GM21528 (cell line): ENCODE measurements around the gene MET.
A peak's percentile ranks its signal among the peaks of the same experiment; 100 is the strongest.

Source experiments
- ATAC-seq: cut with Tn5 transposase; IDR thresholded peaks from one replicate; pipeline ENCODE4 v1.9.1; 2021; ENCODE audit warnings: mild to moderate bottlenecking, moderate library complexity; ENCODE audit not compliant: unreplicated experiment, low FRiP score

The MET gene

DNA sequence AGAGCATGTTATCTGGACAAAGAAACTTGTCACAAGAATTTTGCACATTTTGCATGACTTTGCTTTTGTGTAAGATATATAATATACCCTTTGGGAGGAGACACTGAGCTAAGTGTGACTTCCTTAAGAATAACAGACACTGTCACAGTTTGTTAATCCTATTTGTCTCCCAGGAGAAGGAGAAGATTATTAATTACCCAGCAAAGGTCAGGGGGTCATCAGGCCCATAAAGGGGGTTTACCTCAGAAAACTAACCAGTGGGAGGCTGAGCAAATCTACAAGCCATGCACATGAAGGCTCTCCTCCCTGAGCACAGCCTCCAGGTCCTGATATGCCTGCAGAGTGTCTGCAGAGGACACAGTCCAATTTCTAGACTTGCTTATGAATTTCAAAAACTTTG lies 10.1 kb upstream of the MET start:
- ATAC-seq, result no peak

- ATAC-seq, result no peak
Observed at GRCh38 chr7:116663744-116664143, 8.3 kb upstream of the MET start.

DNA sequence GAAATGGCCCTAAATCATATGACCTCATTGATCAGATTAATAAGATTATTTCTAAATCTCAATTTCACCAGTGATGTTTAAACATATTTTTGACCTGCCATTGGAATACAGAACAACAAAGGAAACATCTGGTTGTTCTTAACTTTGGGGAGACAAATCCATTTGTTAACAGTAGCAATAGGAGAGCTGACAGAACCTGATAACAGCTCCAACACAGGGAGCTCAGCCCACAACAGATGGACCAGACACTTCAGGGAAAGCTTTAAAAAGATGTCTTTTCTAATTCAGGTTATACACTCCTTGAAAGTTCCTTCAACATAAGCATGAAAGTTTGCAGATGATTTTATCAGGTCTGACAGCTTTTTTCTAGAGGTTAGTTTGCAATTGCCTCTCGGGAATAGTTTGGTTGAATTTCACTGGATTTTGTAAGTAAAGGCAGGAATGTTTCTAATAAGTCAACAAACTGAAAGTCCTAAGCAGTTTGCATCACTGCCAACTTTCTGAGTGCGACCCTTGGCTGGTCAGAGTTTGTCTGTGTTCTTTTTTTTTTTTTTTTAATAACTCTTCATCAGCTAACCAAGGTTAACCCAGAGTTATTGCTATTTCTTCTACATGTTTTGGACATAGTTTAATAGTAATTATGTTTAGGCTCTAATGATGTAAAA lies 6.5 kb upstream of the MET start:
- ATAC-seq, result no peak

DNA sequence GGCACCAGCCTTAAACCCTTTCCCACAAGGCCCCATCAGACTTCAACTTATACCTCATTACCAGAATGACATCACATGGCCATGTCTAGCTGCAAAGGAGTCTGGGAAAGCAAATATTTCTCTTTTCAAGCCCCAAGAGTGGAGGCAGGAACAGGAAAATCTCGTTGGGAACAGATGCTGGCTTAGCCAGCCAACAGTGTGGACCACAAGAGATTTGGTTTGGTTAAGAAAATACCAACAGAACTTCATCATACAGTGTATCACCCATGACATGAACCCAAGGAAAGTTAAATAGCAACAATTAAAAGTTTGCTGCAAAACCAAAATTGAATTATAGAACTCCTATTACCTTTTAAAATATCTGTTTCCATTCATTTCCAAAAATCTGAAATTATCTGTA lies 2.2 kb upstream of the MET start:
- no peak for ATAC-seq

GRCh38 chr7:116670409-116671015 lies 1.5 kb upstream of the MET start:
- ATAC-seq, result no peak

DNA sequence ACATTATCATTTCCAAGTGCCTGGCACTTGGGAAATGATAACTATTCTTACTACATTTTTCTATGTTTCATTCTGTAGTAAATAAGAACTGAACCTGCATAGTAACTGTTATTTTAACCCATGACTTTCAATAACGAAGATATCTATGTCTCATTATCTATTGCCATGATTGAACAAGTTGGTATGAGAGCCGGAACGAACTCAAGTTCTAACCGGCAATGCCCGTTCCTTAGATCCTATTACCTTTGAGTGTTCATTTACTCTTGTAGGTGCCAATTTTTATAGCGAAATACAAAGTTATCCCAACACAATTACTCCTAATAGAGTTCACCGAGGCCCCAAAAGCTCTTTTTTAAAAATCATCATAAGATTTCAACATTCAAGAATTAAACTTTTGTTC lies 885 bp upstream of the MET start:
- ATAC-seq, result no peak

- no peak for ATAC-seq
Observed at GRCh38 chr7:116672596-116673456, 830 bp downstream of the MET start.

GRCh38 chr7:116673457-116673865 lies 1.5 kb downstream of the MET start:
- no peak for ATAC-seq

- ATAC-seq, result no peak
Observed at GRCh38 chr7:116674508-116675173, 2.6 kb downstream of the MET start.

GRCh38 chr7:116675812-116676355 lies 3.9 kb downstream of the MET start:
- no peak for ATAC-seq

DNA sequence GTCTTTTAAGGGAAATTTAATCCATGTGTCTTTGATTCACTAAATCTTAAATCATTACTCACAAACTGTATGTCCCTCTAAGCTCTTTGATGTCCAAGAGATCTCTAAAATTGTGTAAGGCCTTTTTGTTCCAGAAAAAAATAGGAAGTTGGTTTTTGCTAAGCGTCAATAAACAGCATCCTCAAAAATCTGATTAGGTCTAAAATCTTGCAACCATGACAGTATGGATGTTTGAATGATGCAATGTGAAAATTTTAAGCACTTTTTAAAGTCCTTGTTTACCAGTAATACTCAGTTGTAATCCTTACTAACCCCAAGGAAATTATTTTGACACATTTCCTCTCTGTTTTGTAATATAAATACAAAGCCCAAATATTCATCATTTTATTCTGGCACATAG lies 6.8 kb downstream of the MET start:
- no peak for ATAC-seq

- no peak for ATAC-seq
Observed at GRCh38 chr7:116679500-116679899, 7.5 kb downstream of the MET start.

- ATAC-seq, result peak; percentile 100
Observed at GRCh38 chr7:116683786-116684185, 11.8 kb downstream of the MET start.

GRCh38 chr7:116686033-116686432 lies 14.0 kb downstream of the MET start:
- ATAC-seq, result no peak

- no peak for ATAC-seq
Observed at GRCh38 chr7:116686812-116687419, 14.9 kb downstream of the MET start.

DNA sequence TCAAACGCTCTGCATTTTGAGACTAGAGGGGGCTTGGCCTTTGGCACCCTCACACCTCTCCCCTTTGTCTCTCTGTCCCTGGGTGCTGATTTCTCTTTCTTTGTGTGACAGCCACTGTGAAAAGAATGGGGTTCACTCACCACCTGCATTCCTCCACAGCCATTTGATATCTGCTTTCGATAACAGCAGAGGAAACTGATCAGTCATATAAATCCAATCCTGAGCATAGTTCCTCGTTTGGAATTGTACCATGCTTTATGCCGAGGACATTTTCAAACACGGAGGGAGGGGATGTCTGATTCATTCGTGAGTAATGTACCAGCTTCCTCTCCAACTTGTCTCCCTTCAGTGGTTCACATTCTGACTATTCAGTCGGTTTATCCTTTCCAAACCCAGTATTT lies 15.8 kb downstream of the MET start:
- ATAC-seq, result no peak

GRCh38 chr7:116689790-116690259 lies 17.8 kb downstream of the MET start:
- ATAC-seq, result no peak

- ATAC-seq, result no peak
Observed at GRCh38 chr7:116691664-116692063, 19.7 kb downstream of the MET start.

GRCh38 chr7:116692401-116693308 lies 20.7 kb downstream of the MET start:
- no peak for ATAC-seq
